ENCODE measurements around the gene PDGFA.

The PDGFA gene

DNA sequence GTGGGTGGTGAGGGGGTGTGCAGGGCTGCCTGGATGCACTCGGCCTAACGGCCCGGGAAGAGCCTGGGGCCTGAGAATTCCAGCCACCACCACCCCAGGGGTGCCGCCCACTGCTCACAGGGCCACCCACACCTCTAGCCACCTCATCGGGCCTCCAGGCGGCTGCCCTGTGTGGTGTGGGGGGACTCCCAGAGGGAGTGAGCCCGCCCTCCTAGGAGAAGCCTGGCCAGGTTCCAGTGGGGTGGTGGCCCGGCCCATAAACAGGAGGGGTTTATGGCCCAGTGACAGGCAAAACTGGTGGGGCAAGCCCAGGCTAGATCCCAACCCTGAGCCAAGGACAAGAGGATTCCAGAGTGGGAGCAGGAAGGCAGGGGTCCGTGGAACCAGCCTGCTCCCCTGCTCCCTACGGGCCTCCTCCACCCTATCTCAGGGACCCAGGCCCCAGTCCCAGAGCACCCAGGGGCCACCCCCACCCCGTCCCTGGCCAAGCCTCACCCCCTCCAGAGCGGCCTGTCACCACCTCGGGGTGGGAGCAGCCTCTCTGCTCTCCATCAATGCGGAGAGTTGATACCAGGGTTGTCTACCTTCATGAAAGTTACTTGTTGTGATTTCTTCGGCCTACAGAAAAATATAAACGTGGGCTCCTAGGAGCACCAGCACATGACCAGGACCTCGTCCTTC lies 20.2 kb upstream of the PDGFA start:
- no peak for TF ChIP-seq CTCF (IDR thresholded peaks at IDR 0.05; ENCODE audit: low read depth, low read length, missing control alignments)
- peak; percentile 68 for DNase-seq (ENCODE audit: extremely low read depth, low read depth)
- no peak overlapping the region for H3K4me3 ChIP-seq (replicated peaks; ENCODE audit: low read depth, low read length)

DNA sequence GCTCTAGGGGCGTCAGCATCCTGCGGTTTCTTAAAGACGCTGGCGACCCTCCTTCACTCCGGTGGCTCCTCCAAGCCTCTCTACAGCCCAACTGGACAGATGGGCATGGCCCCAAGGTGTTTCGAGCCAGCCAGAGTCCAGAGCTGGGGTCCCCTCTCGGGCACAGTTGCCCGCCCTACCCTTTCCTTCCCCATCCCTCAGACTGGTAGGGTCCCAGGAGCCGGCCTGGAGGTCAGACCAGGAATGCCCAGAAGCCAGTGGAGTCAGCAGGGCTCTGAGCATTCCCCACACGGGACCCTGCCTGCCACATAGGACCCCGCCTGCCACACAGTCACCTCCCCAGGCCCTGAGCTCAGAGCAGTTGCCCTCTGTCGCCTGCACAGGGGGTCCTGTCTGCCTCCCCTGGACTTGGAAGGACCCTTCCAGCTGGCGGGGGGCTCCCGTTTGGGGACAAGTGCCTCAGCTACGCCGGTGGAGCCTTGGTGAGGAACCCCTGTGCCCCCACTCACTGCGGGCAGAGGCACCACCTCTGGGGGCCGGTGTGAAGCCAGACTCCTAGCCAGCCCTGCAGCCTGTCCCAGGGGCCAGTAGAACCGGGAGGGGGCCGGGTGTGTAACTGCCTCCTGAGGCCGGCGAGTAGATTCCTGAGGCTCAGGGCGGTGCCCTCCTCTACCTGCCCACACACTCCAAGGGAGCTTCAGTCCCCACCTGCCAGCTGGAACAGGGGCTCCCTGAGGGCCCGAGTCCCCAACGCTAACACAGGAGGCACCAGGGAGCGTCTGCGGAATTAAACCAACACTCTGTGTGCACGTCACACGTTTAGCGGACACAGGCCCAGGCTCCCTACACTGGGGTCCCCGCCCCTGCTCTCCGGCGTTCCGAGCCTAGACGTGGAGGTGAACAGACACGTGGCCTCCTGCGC lies 19.4 kb upstream of the PDGFA start:
- DNase-seq (ENCODE audit: extremely low read depth, low read depth) = no peak
- TF ChIP-seq CTCF (IDR thresholded peaks at IDR 0.05; ENCODE audit: low read depth, low read length, missing control alignments) = no peak
- H3K4me3 ChIP-seq (replicated peaks; ENCODE audit: low read depth, low read length) = no peak overlapping the region

DNA sequence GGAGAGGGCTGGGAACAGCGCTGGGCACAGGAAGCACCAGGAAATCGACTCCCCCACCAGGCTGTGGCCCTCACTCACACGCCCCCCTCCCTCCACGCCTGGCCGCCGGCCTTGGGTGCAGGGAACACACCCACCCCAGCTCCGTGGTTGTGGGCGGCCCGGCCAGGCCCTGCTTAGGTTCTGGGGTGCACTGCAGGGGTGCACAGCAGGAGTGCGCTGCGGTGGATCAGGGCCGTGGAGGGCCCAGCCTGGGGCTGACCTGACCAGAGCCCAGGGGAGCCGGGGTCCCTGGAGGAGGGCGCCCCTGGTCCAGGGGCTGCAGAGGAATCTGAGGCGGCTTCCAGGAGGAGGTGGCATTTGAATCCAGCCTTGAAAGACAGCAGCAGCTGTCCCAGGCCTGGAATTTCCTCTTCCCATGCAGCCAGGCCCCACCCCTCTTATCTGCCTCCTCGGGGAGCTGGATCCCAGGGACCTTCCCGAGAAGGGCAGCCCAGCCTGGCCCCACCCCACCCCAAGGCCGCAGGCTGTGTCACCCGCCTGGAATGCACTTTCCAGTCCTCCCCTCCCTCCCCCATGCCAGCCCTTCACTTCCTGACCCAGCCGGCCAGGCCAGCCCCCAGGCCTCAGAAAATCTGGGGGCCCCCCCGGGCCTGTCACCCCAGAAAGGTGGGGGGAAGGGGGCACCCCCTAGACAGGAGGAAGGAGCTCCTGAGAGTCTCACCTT lies 18.4 kb upstream of the PDGFA start:
- no peak overlapping the region for H3K4me3 ChIP-seq (replicated peaks; ENCODE audit: low read depth, low read length)
- peak; percentile 70 for DNase-seq (ENCODE audit: extremely low read depth, low read depth)
- TF ChIP-seq CTCF (IDR thresholded peaks at IDR 0.05; ENCODE audit: low read depth, low read length, missing control alignments) = no peak

DNA sequence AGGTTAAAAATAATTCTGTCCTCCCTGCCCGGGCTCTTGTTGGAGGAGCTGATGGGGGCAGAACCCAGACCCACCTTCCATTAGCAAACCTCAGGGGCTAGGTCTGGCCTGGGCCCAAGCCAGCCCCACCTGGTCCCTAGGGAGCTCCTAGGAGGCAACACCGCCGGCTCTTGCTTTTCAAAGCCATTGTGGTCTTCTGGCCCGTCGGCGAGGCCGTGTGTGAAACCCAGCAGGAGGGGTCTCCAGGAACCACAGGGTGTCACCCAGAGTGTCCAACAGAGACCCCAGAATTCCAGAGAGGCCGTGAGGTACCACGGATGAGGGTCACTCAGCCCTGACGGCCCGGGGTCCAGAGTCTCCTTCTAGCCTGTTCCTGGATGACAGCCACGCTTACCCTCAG lies 16.6 kb upstream of the PDGFA start:
- no peak overlapping the region for H3K4me3 ChIP-seq (replicated peaks; ENCODE audit: low read depth, low read length)
- no peak for TF ChIP-seq CTCF (IDR thresholded peaks at IDR 0.05; ENCODE audit: low read depth, low read length, missing control alignments)
- no peak for DNase-seq (ENCODE audit: extremely low read depth, low read depth)

GRCh38 chr7:534959-535358 lies 15.3 kb upstream of the PDGFA start:
- no peak for TF ChIP-seq CTCF (IDR thresholded peaks at IDR 0.05; ENCODE audit: low read depth, low read length, missing control alignments)
- H3K4me3 ChIP-seq (replicated peaks; ENCODE audit: low read depth, low read length) = no peak overlapping the region
- no peak for DNase-seq (ENCODE audit: extremely low read depth, low read depth)

DNA sequence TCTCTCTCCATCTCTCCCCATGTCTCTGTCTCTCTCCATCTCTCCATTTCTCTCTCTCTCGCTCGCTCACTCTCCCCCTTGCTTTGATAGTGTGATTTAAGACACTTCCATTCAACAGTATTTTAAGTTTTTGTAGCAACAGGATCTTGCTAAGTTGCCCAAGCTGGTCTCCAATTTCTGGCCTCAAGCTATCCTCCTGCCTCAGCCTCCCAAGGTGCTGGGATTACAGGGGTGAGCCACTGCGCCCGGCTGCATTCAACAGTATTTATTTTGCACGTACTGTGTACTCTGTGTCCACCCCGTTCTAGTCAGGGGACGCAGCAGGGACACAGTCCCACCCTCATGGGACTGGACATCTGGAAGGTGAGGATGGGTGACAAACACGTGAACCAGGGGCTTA lies 14.4 kb upstream of the PDGFA start:
- no peak overlapping the region for H3K4me3 ChIP-seq (replicated peaks; ENCODE audit: low read depth, low read length)
- no peak for DNase-seq (ENCODE audit: extremely low read depth, low read depth)
- TF ChIP-seq CTCF (IDR thresholded peaks at IDR 0.05; ENCODE audit: low read depth, low read length, missing control alignments) = no peak
